Keratinocyte (primary cell): ENCODE data around the gene ZNF784. TPM values are rescaled to one million over a fixed set of nuclear protein-coding genes. Genes with fewer than 3 reads are reported as not detected.

ENCODE experiments used
- DNase-seq: peaks from one replicate; pipeline ENCODE4 v3.0.0-alpha.2; 2011; ENCODE audit warnings: low read depth, missing footprints, low spot score
- FAIRE-seq: peaks from 2 replicates; lab custom pipeline; 2011; peaks lifted over from hg19 to GRCh38; lab: Jason Lieb, UNC
- H2AFZ ChIP-seq: 2 replicates; pipeline ENCODE4 v1.6.0; 2012; ENCODE audit warnings: low read length, control low read depth, inconsistent platforms; ENCODE audit not compliant: control insufficient read depth
- H3K27ac ChIP-seq: 2 replicates; pipeline ENCODE4 v1.5.1; 2011; ENCODE audit warnings: low read length; ENCODE audit not compliant: control insufficient read depth, insufficient read depth
- H3K27me3 ChIP-seq: 3 replicates; pipeline ENCODE4 v1.6.0; 2011; ENCODE audit warnings: low read length; ENCODE audit not compliant: control insufficient read depth, insufficient read depth; ENCODE audit errors: extremely low read depth
- H3K36me3 ChIP-seq, 2 experiments: 2 replicates in 1 of 2; 3 replicates in 1 of 2; pipeline ENCODE4 v1.5.1; 2011; ENCODE audit warnings: low read length in 2 of 2, mild to moderate bottlenecking in 1 of 2; ENCODE audit not compliant: control insufficient read depth in 2 of 2, insufficient read depth in 2 of 2; ENCODE audit errors: extremely low read depth in 1 of 2
- H3K4me1 ChIP-seq: 3 replicates; pipeline ENCODE4 v1.5.1; 2011; ENCODE audit warnings: low read length; ENCODE audit not compliant: control insufficient read depth, insufficient read depth; ENCODE audit errors: extremely low read depth
- H3K4me2 ChIP-seq: 3 replicates; pipeline ENCODE4 v1.6.0; 2011; ENCODE audit warnings: low read depth, low read length; ENCODE audit not compliant: control insufficient read depth, insufficient read depth; ENCODE audit errors: extremely low read depth
- H3K4me3 ChIP-seq, 3 experiments: fragments of 200-600 bp in 1 of 3; sonication (generic) in 1 of 3; 2 replicates in 2 of 3; 3 replicates in 1 of 3; pipeline ENCODE4 v1.5.1; 2011 to 2016; ENCODE audit warnings: low read length in 3 of 3, mild to moderate bottlenecking in 3 of 3, control low read depth in 2 of 3, inconsistent platforms in 1 of 3, low read depth in 1 of 3, mixed read lengths in 1 of 3, mixed run types in 1 of 3, moderate library complexity in 1 of 3; ENCODE audit not compliant: control insufficient read depth in 2 of 3, insufficient read depth in 2 of 3; ENCODE audit errors: extremely low read depth in 1 of 3
- H3K79me2 ChIP-seq: 2 replicates; pipeline ENCODE4 v1.6.0; 2012; ENCODE audit warnings: low read length; ENCODE audit not compliant: control insufficient read depth, insufficient read depth
- H3K9ac ChIP-seq: 3 replicates; pipeline ENCODE4 v1.6.0; 2011; ENCODE audit warnings: low read length; ENCODE audit not compliant: control insufficient read depth, insufficient read depth; ENCODE audit errors: extremely low read depth
- H3K9me1 ChIP-seq: 3 replicates; pipeline ENCODE4 v1.6.0; 2011; ENCODE audit warnings: low read length; ENCODE audit not compliant: control insufficient read depth, insufficient read depth; ENCODE audit errors: extremely low read depth
- H3K9me3 ChIP-seq: 2 replicates; pipeline ENCODE4 v1.5.1; 2012; ENCODE audit warnings: low read depth, low read length; ENCODE audit not compliant: control insufficient read depth
- H4K20me1 ChIP-seq: 3 replicates; pipeline ENCODE4 v1.6.0; 2011; ENCODE audit warnings: low read length; ENCODE audit not compliant: control insufficient read depth, insufficient read depth; ENCODE audit errors: extremely low read depth
- EZH2 ChIP-seq: IDR thresholded peaks from one replicate; pipeline ENCODE4 v1.6.1; 2012; ENCODE audit warnings: inconsistent platforms, mild to moderate bottlenecking, low read length, moderate library complexity
- dilution Hi-C: fragments of 300-500 bp; cut with MboI; formaldehyde crosslinking; loops from one replicate; pipeline ENCODE4 v1.7.0; 2020; ENCODE audit warnings: low sequenced_read_pairs; ENCODE audit not compliant: extremely low pct_ligation_motif_present
- polyA plus RNA-seq, 5 experiments: library from polyadenylated mRNA; depleted of rRNA in 3 of 5; stranded (reverse) in 3 of 5; stranded (forward) in 1 of 5; unstranded in 1 of 5; fragments of >200 nt; gene quantifications; 1 replicate in 1 of 5; 2 replicates in 3 of 5; 3 replicates in 1 of 5; pipeline versions ENCODE4 v1.2.1 to v1.2.3, GENCODE V29; 2011 to 2012; ENCODE audit warnings: missing spikeins in 2 of 5, low read depth in 1 of 5, low replicate concordance in 1 of 5
- TF ChIP-seq, protein P1 (sequence below), 3 experiments: IDR thresholded peaks in 1 of 3; conservative IDR thresholded peaks in 1 of 3; optimal IDR thresholded peaks in 1 of 3; 2 replicates in 2 of 3; 3 replicates in 1 of 3; pipeline versions ENCODE3 to v1.5.1; 2011; ENCODE audit warnings: low read length in 3 of 3, mild to moderate bottlenecking in 3 of 3, moderate library complexity in 2 of 3, control low read depth in 1 of 3, inconsistent platforms in 1 of 3; ENCODE audit not compliant: insufficient read depth in 2 of 3; ENCODE audit errors: extremely low read depth in 1 of 3

The ZNF784 gene
- polyA plus RNA-seq, 1 donor (not counting 4 experiments of a cell fraction or from before 2014, with no cell fraction given), result 2.1 TPM

DNA sequence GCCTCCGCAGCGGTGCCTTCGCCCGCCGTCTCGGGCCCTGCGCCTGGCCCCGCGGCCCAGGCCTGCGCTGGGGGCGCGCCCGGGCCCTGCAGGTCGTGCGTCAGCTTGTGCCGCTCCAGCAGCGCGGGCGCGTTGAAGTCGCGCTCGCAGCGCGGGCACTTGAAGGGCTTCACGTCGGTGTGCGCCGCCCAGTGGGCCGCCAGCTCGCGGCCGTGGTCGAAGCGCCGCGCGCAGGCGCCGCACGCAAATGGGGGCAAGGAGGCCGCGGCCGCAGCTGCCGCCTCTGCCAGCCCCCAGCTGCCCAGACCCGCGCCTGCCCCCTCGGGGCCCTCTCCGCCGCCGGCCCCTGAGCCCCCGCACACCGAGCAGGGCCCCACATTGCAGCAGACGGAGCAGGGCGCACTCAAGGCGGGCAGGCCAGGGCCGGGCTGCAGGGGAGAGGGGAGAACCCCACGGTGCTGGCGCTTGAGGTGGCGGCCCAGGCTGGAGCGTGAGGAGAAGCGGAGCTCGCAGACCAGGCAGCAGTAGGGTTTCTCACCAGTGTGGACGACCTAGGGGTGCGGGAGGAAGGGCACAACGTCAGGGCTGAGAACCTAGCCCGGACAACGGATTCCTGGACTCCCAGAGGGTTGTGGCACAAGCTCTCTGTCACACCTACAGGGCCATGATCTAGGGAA is 31.1 kb downstream of the ZNF784 start:
- TF ChIP-seq EZH2, result no peak
- TF ChIP-seq, protein P1, sequence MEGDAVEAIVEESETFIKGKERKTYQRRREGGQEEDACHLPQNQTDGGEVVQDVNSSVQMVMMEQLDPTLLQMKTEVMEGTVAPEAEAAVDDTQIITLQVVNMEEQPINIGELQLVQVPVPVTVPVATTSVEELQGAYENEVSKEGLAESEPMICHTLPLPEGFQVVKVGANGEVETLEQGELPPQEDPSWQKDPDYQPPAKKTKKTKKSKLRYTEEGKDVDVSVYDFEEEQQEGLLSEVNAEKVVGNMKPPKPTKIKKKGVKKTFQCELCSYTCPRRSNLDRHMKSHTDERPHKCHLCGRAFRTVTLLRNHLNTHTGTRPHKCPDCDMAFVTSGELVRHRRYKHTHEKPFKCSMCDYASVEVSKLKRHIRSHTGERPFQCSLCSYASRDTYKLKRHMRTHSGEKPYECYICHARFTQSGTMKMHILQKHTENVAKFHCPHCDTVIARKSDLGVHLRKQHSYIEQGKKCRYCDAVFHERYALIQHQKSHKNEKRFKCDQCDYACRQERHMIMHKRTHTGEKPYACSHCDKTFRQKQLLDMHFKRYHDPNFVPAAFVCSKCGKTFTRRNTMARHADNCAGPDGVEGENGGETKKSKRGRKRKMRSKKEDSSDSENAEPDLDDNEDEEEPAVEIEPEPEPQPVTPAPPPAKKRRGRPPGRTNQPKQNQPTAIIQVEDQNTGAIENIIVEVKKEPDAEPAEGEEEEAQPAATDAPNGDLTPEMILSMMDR (optimal IDR thresholded peaks at IDR 0.05 in 1 of 3, IDR thresholded peaks at IDR 0.05 in 1 of 3, conservative IDR thresholded peaks at IDR 0.05 in 1 of 3; ENCODE audit: extremely low read depth in 1 of 3, insufficient read depth in 2 of 3, low read length in 3 of 3), result no peak
- dilution Hi-C loops, result no loop called here
- H3K9me3 ChIP-seq, result no peaks in the 10 kb centered on the region

DNA sequence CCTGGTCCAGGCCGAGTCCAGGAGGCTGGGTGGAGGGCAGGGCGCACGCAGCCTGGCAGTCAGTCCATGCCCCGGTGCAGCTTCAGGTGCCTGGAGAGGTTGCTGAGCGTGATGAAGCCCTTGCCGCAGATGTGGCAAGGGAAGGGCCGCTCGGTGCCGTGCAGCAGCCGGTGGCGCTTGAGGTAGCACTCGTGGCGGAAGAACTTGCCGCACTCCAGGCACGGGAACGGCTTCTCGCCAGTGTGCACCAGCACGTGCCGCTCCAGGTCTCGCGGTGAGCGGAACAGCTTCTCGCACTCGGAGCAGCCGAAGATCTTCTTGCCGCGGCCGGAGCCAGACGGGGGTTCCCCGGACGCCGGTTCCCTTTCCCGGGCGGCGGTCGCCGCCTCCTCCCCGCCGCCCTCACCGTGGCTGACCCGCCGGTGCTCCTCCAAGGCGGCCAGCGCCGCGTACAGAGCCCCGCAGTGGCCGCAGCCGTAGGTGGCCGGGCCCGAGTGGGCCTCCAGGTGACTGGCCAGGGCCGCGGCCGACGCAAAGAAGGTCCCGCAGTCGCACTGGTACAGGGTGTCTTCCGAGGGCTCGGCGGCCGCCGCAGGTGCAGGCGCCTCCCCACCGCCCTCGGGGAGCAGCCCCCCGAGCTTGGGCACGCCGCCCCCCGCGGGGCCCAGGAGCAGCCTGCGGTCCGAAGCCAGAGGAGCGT is 31.8 kb downstream of the ZNF784 start:
- no peak overlapping the region for H3K4me3 ChIP-seq
- H3K79me2 ChIP-seq, result no peaks in the 10 kb centered on the region
- TF ChIP-seq EZH2, result no peak
- TF ChIP-seq, protein P1 (optimal IDR thresholded peaks at IDR 0.05 in 1 of 3, IDR thresholded peaks at IDR 0.05 in 1 of 3, conservative IDR thresholded peaks at IDR 0.05 in 1 of 3; ENCODE audit: extremely low read depth in 1 of 3, insufficient read depth in 2 of 3, low read length in 3 of 3), result no peak
- H3K4me1 ChIP-seq, result peaks cover under 1% of the 10 kb centered on the region
- DNase-seq, result no peak
- no peak for FAIRE-seq
- H3K9me3 ChIP-seq, result no peaks in the 10 kb centered on the region
- H3K9ac ChIP-seq, result no peak overlapping the region
- H3K27ac ChIP-seq, result no peak overlapping the region
- no peaks in the 10 kb centered on the region for H3K9me1 ChIP-seq
- peaks cover 5 to 13% of the 10 kb centered on the region in 2 experiments for H3K36me3 ChIP-seq
- no peak overlapping the region for H3K4me2 ChIP-seq
- no peaks in the 10 kb centered on the region for H3K27me3 ChIP-seq
- dilution Hi-C loops, result no loop called here
- H4K20me1 ChIP-seq, result no peaks in the 10 kb centered on the region
- no peak overlapping the region for H2AFZ ChIP-seq

More for the DNA sequence above, 31.1 kb downstream of the ZNF784 start:
- Histone ChIP-seq H3K4me2 (no peak overlapping the region), H3K9me1 (no peaks in the 10 kb centered on the region), H2AFZ (no peak overlapping the region), H3K79me2 (no peaks in the 10 kb centered on the region), H3K27me3 (no peaks in the 10 kb centered on the region), H3K27ac (no peak overlapping the region), H3K36me3 (peaks cover 5 to 13% of the 10 kb centered on the region in 2 experiments), H3K9ac (no peak overlapping the region), H3K4me1 (no peaks in the 10 kb centered on the region), H4K20me1 (no peaks in the 10 kb centered on the region), H3K4me3 (no peak overlapping the region)
- FAIRE-seq (no peak), DNase-seq (no peak)
